Fibroblast of the aortic adventitia (primary cell): Measurements from ENCODE around the gene NDUFAF8. TPM values are rescaled to one million over a fixed set of nuclear protein-coding genes. Genes with fewer than 3 reads are reported as not detected.

Experiments
- DNase-seq: peaks from one replicate; pipeline ENCODE4 v3.0.0-alpha.2; 2010; ENCODE audit warnings: low read depth
- H3K4me3 ChIP-seq: 2 replicates; pipeline ENCODE4 v1.5.1; 2011; ENCODE audit warnings: low read depth, mild to moderate bottlenecking, control low read depth, low read length, moderate library complexity
- CTCF ChIP-seq: IDR thresholded peaks from 2 replicates; pipeline ENCODE4 v1.5.1; 2011; ENCODE audit warnings: mild to moderate bottlenecking, low read length, control low read depth, inconsistent platforms; ENCODE audit not compliant: insufficient read depth
- total RNA-seq: library from RNA; depleted of rRNA; stranded (reverse); fragments of >200 nt; gene quantifications from 2 replicates; pipeline ENCODE4 v1.2.3, GENCODE V29; 2012; ENCODE audit warnings: low replicate concordance

NDUFAF8 gene
- total RNA-seq, 1 donor = 27.4 TPM

DNA sequence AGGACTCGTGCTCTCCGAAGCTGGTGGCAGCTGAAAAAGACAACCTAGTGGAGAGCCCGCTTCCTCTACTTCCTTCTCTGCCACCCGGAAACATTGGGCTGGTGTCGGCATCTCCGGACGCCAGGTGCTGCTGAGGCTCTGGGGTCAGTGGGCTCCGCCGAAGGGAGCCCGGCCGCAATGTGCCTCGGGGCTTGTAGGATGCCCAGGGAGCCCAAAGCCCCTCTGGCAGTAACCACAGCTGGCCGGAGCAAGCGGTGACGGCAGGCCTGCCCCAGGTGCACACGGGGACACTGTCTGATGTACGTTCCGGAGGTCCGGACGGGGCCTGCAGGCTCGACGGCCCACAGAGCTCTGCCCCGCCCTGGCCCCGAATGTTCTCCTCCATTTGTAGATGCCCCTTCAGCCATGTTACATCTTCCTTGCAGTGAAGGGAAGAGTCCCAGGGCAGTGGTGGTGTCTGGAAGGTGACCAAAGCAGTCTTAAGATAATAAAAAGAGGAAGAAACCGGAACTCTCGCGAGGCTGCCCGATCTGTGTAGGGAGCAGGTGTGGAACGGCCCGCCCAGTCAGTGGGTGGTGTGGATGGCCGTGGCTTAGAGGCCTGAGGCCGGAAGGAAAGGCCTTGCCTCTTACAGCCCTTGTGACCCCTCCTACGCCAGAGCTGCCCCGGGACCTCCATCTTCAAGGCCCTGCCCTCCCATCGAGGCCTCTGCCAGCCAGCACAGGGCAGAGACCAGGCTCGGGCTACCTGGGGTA lies 22.6 kb downstream of the NDUFAF8 start:
- DNase-seq = no peak
- TF ChIP-seq CTCF = no peak
- no peak overlapping the region for H3K4me3 ChIP-seq

DNA sequence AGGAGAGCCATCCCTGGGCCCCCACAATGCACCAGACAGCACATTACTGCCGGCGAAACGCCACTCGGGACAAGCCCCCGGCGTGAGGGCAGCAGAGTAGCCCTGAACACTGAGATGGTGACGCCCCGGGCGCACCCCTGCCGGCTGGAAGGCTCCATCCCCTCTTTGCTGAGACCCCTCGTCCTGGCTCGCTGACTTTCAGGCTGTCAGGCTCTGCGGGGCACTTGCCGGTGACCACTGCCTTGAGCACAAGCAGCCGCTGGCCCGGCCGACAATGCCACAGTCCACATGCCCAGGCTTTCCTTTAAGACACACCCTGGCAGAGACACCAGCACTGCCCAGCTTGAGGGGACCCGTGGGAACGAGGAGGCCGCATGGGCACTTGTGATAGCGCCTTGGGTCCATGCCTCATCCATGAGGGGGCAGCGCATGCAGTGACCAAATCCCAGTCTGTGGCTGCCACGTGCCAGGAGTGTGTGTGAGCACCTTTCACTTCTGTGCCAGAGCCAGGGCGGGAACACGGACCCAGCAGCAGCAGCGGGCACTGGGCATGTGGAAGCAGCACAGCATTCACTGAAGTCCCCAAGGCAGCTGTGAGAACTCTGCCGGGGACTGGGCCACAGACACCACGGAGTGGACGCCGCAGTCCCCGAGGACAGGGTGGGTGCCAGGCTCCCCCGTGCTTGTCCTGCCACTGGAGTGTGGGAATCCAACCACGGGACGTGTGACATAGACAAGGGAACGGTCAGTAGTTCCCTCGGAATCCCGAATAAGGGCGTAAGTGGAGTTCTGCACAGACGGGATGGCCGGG lies 24.5 kb downstream of the NDUFAF8 start:
- no peak overlapping the region for H3K4me3 ChIP-seq
- no peak for DNase-seq
- TF ChIP-seq CTCF = no peak

GRCh38 chr17:81264640-81265039 lies 25.5 kb downstream of the NDUFAF8 start:
- DNase-seq = no peak
- H3K4me3 ChIP-seq = no peak overlapping the region
- no peak for TF ChIP-seq CTCF

GRCh38 chr17:81265576-81265975 lies 26.5 kb downstream of the NDUFAF8 start:
- H3K4me3 ChIP-seq = no peak overlapping the region
- TF ChIP-seq CTCF = no peak
- DNase-seq = no peak

GRCh38 chr17:81267390-81268067 lies 28.4 kb downstream of the NDUFAF8 start:
- DNase-seq = no peak
- no peak overlapping the region for H3K4me3 ChIP-seq
- TF ChIP-seq CTCF = no peak

DNA sequence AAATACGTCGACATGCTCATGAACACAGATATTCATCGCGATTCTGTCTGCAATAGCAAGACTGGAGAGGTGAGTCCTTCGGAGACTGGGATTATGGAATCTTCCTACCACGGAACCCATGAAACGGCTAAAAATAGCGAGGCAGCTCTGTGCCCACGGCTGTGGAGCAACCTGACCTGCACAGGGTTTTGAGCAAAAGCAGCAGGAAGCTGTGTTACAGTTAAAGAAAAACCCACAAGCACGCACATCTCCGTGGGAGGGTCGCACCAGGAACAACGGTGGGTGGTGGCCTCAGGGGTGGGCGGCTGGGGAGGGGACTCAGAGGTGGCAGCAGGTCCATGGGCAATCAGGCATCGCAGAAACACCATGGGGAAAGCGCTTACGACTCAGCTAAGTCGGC lies 31.2 kb downstream of the NDUFAF8 start:
- H3K4me3 ChIP-seq = no peak overlapping the region

More for the DNA sequence above, 31.2 kb downstream of the NDUFAF8 start:
- no peak for DNase-seq
- TF ChIP-seq CTCF = no peak
